Endothelial cell of umbilical vein (primary cell): ENCODE results near the gene RNF150. TPM values are rescaled to one million over a fixed set of nuclear protein-coding genes. Genes with fewer than 3 reads are reported as not detected.

Experiments
- BruUV-seq: library from RNA; stranded (reverse); fragments of 400-500 nt; replicated peaks from 2 replicates; lab custom pipeline; 2021; lab: Mats Ljungman, UMichigan
- CTCF ChIA-PET: fragments of 300-600, 350-600 bp; sonication (Branson Sonifier 250); formaldehyde crosslinking; loops from one replicate; lab custom pipeline; 2021; ENCODE audit warnings: antibody characterized with exemption, inconsistent platforms; lab: Charles Lee
- POLR2A ChIA-PET: fragments of 300-600, 350-600 bp; sonication (Branson Sonifier 250); formaldehyde crosslinking; loops from one replicate; lab custom pipeline; 2021; ENCODE audit warnings: antibody characterized with exemption, inconsistent platforms; lab: Charles Lee
- DNase-seq: peaks from one replicate; pipeline ENCODE4 v3.0.0-alpha.2; 2011; ENCODE audit warnings: low read depth, low spot score
- FAIRE-seq: peaks from 2 replicates; lab custom pipeline; 2011; peaks lifted over from hg19 to GRCh38; lab: Jason Lieb, UNC
- H2AFZ ChIP-seq: 2 replicates; pipeline ENCODE4 v1.6.0; 2012; ENCODE audit warnings: low read depth, low read length, control low read depth, inconsistent platforms
- H3K27ac ChIP-seq: 2 replicates; pipeline ENCODE4 v1.5.1; 2011; ENCODE audit warnings: low read depth, mild to moderate bottlenecking, control low read depth, low read length, moderate library complexity; ENCODE audit not compliant: insufficient read depth
- H3K27me3 ChIP-seq, 2 experiments: 2 replicates each; pipeline versions ENCODE4 v1.6.0 to v1.6.1; 2011; ENCODE audit warnings: low read length in 2 of 2, mixed read lengths in 1 of 2; ENCODE audit not compliant: control insufficient read depth in 2 of 2, insufficient read depth in 2 of 2
- H3K36me3 ChIP-seq, 2 experiments: 2 replicates in 1 of 2; 3 replicates in 1 of 2; pipeline ENCODE4 v1.5.1; 2011; ENCODE audit warnings: low read length in 2 of 2, mild to moderate bottlenecking in 1 of 2, moderate library complexity in 1 of 2; ENCODE audit not compliant: control insufficient read depth in 2 of 2, insufficient read depth in 2 of 2; ENCODE audit errors: extremely low read depth in 1 of 2
- H3K4me1 ChIP-seq: 3 replicates; pipeline ENCODE4 v1.5.1; 2011; ENCODE audit warnings: mild to moderate bottlenecking, low read length; ENCODE audit not compliant: control insufficient read depth, insufficient read depth; ENCODE audit errors: extremely low read depth
- H3K4me2 ChIP-seq: 2 replicates; pipeline ENCODE4 v1.6.1; 2011; ENCODE audit warnings: low read length, control low read depth, mixed read lengths; ENCODE audit not compliant: insufficient read depth
- H3K4me3 ChIP-seq, 3 experiments: fragments of 200-600 bp in 1 of 3; sonication (generic), shearing (Covaris generic) in 1 of 3; replicated peaks in 1 of 3; 2 replicates each; pipeline ENCODE4 v1.5.1; 2011 to 2016; ENCODE audit warnings: control low read depth in 3 of 3, low read length in 3 of 3, mild to moderate bottlenecking in 2 of 3, inconsistent platforms in 1 of 3, low read depth in 1 of 3, moderate library complexity in 1 of 3; ENCODE audit not compliant: insufficient read depth in 1 of 3
- H3K79me2 ChIP-seq: 2 replicates; pipeline ENCODE4 v1.6.0; 2012; ENCODE audit warnings: low read length, inconsistent platforms; ENCODE audit not compliant: control insufficient read depth, insufficient read depth
- H3K9ac ChIP-seq: replicated peaks from 2 replicates; pipeline ENCODE3; 2011; ENCODE audit warnings: low read length, control low read depth; ENCODE audit not compliant: insufficient read depth; ENCODE audit errors: extremely low read depth
- H3K9me1 ChIP-seq: replicated peaks from 3 replicates; pipeline ENCODE4 v1.6.0; 2011; ENCODE audit warnings: mild to moderate bottlenecking, low read length; ENCODE audit not compliant: control insufficient read depth, insufficient read depth; ENCODE audit errors: extremely low read depth
- H3K9me3 ChIP-seq: replicated peaks from 2 replicates; pipeline ENCODE4 v1.5.1; 2012; ENCODE audit warnings: low read length, inconsistent platforms; ENCODE audit not compliant: control insufficient read depth, insufficient read depth
- H4K20me1 ChIP-seq: replicated peaks from 2 replicates; pipeline ENCODE3; 2011; ENCODE audit warnings: mild to moderate bottlenecking, low read length; ENCODE audit not compliant: control insufficient read depth, insufficient read depth; ENCODE audit errors: extremely low read depth
- EZH2 ChIP-seq: IDR thresholded peaks from 2 replicates; pipeline ENCODE4 v1.6.1; 2012; ENCODE audit warnings: borderline replicate concordance, low read depth, mild to moderate bottlenecking, moderate library complexity, low read length, inconsistent platforms; ENCODE audit not compliant: severe bottlenecking
- FOS ChIP-seq: IDR thresholded peaks from 2 replicates; pipeline ENCODE4 v1.6.1; 2011; ENCODE audit warnings: mild to moderate bottlenecking, low read length, moderate library complexity, borderline replicate concordance; ENCODE audit not compliant: insufficient read depth
- GATA2 ChIP-seq: IDR thresholded peaks from 2 replicates; pipeline ENCODE4 v1.7.0; 2011; ENCODE audit warnings: low read depth, mild to moderate bottlenecking, moderate library complexity, mixed read lengths, low read length; ENCODE audit not compliant: insufficient read length, insufficient read depth
- JUN ChIP-seq: IDR thresholded peaks from 2 replicates; pipeline ENCODE4 v1.6.1; 2011; ENCODE audit warnings: borderline replicate concordance, low read depth; ENCODE audit not compliant: insufficient read length, insufficient read depth
- MYC ChIP-seq: IDR thresholded peaks from one replicate; pipeline ENCODE4 v1.6.1; 2011; ENCODE audit warnings: mild to moderate bottlenecking, low read depth, low read length
- POLR2A ChIP-seq: IDR thresholded peaks from 2 replicates; pipeline ENCODE4 v1.6.1; 2012; ENCODE audit warnings: low read depth, mild to moderate bottlenecking, control low read depth, low read length
- POLR2AphosphoS5 ChIP-seq: IDR thresholded peaks from 2 replicates; pipeline ENCODE4 v1.6.1; 2012; ENCODE audit warnings: low read depth, mild to moderate bottlenecking, control low read depth, low read length, moderate library complexity; ENCODE audit not compliant: insufficient read depth
- dilution Hi-C: fragments of 300-500 bp; cut with MboI; formaldehyde crosslinking; loops from one replicate; pipeline ENCODE4 v1.15.0; 2019; ENCODE audit warnings: low sequenced_read_pairs; ENCODE audit not compliant: extremely low pct_ligation_motif_present
- intact Hi-C: fragments of 100-400 bp; cut with micrococcal nuclease; formaldehyde crosslinking; loops from one replicate; pipeline ENCODE4 v1.10.0; 2022
- polyA plus RNA-seq, 4 experiments: library from polyadenylated mRNA; depleted of rRNA in 3 of 4; stranded (reverse) in 3 of 4; unstranded in 1 of 4; fragments of >200 nt; gene quantifications; 2 replicates each; pipeline versions ENCODE4 v1.2.1 to v1.2.3, GENCODE V29; 2011 to 2012; ENCODE audit warnings: missing spikeins in 1 of 4
- total RNA-seq: library from RNA; stranded (reverse); gene quantifications from 2 replicates; pipeline ENCODE4 v1.2.3, GENCODE V29; 2021
- TF ChIP-seq, protein P1 (sequence below): IDR thresholded peaks from 2 replicates; pipeline ENCODE4 v1.6.1; 2011; ENCODE audit not compliant: insufficient read depth, insufficient read length
- TF ChIP-seq, protein P2 (sequence below), 2 donors: IDR thresholded peaks; 1 replicate in 1 of 2; 2 replicates in 1 of 2; pipeline ENCODE4 v1.5.1; 2011; ENCODE audit warnings: low read length in 2 of 2, mild to moderate bottlenecking in 2 of 2, moderate library complexity in 2 of 2, control low read depth in 1 of 2, inconsistent platforms in 1 of 2, low read depth in 1 of 2; ENCODE audit not compliant: insufficient read depth in 1 of 2; ENCODE audit errors: extremely low read depth in 1 of 2

RNF150 gene
- total and polyA plus RNA-seq, 2 donors (not counting 3 experiments of a cell fraction or from before 2014, with no cell fraction given) = 0.33 to 0.35 TPM

DNA sequence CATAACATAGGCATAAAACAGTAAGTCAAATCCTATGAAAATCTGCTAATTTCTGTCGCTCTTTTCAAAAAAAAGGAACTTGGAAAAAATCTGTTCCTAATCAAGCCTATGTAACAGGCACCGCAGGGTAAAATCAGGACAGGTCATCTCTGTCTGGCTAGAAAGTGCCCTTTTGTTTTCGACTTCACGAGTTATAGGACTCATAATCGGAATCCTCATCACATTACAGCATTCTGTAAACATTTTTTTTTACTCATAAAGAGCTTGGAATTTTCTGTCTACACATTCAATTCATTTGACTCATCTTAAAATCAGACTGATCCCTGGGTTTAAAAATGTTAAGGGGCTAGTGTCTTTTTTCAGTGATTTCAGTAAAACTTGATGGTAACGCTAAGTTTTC, 195.4 kb downstream of the RNF150 start:
- TF ChIP-seq FOS (no peak), JUN (no peak), MYC (no peak), POLR2AphosphoS5 (no peak), EZH2 (no peak), GATA2 (no peak), POLR2A (no peak)
- TF ChIP-seq, protein P1, sequence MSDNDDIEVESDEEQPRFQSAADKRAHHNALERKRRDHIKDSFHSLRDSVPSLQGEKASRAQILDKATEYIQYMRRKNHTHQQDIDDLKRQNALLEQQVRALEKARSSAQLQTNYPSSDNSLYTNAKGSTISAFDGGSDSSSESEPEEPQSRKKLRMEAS = no peak
- TF ChIP-seq, protein P2, sequence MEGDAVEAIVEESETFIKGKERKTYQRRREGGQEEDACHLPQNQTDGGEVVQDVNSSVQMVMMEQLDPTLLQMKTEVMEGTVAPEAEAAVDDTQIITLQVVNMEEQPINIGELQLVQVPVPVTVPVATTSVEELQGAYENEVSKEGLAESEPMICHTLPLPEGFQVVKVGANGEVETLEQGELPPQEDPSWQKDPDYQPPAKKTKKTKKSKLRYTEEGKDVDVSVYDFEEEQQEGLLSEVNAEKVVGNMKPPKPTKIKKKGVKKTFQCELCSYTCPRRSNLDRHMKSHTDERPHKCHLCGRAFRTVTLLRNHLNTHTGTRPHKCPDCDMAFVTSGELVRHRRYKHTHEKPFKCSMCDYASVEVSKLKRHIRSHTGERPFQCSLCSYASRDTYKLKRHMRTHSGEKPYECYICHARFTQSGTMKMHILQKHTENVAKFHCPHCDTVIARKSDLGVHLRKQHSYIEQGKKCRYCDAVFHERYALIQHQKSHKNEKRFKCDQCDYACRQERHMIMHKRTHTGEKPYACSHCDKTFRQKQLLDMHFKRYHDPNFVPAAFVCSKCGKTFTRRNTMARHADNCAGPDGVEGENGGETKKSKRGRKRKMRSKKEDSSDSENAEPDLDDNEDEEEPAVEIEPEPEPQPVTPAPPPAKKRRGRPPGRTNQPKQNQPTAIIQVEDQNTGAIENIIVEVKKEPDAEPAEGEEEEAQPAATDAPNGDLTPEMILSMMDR (IDR thresholded peaks at IDR 0.05; ENCODE audit: extremely low read depth in 1 of 2, insufficient read depth in 1 of 2, low read depth in 1 of 2, low read length in 2 of 2) = no peak
- Histone ChIP-seq H3K27ac (no peak overlapping the region), H3K9me3 (no peaks in the 10 kb centered on the region), H2AFZ (no peak overlapping the region), H3K4me1 (no peaks in the 10 kb centered on the region), H4K20me1 (no peaks in the 10 kb centered on the region), H3K36me3 (no peaks in the 10 kb centered on the region), H3K27me3 (no peaks in the 10 kb centered on the region), H3K4me2 (no peak overlapping the region), H3K9ac (no peak overlapping the region), H3K4me3 (no peak overlapping the region), H3K79me2 (no peaks in the 10 kb centered on the region), H3K9me1 (no peaks in the 10 kb centered on the region)
- POLR2A ChIA-PET = no interaction called here
- DNase-seq (no peak), FAIRE-seq (no peak)
- BruUV-seq = no TSS peak
- dilution Hi-C loops = no loop called here
- CTCF ChIA-PET = no interaction called here
- intact Hi-C loops = no loop called here
